Measurements from ENCODE around the gene SOHLH1.

SOHLH1 gene

GRCh38 chr9:135744333-135745070 is 45.2 kb upstream of the SOHLH1 start:
- no peak overlapping the region for H3K4me3 ChIP-seq (ENCODE audit: control insufficient read depth, low read depth, low read length)
- DNase-seq (ENCODE audit: low read depth) = no peak
- TF ChIP-seq CTCF (IDR thresholded peaks at IDR 0.05; ENCODE audit: control insufficient read depth, insufficient read depth, low read depth, low read length, missing control alignments) = no peak

- no peak for DNase-seq (ENCODE audit: low read depth)
- H3K4me3 ChIP-seq (ENCODE audit: control insufficient read depth, low read depth, low read length) = no peak overlapping the region
- TF ChIP-seq CTCF (IDR thresholded peaks at IDR 0.05; ENCODE audit: control insufficient read depth, insufficient read depth, low read depth, low read length, missing control alignments) = no peak
These were observed 44.5 kb upstream of the SOHLH1 start for GRCh38 chr9:135743546-135744332.

GRCh38 chr9:135743021-135743420 is 43.7 kb upstream of the SOHLH1 start:
- DNase-seq (ENCODE audit: low read depth) = no peak
- no peak overlapping the region for H3K4me3 ChIP-seq (ENCODE audit: control insufficient read depth, low read depth, low read length)
- no peak for TF ChIP-seq CTCF (IDR thresholded peaks at IDR 0.05; ENCODE audit: control insufficient read depth, insufficient read depth, low read depth, low read length, missing control alignments)

- H3K4me3 ChIP-seq (ENCODE audit: control insufficient read depth, low read depth, low read length) = no peak overlapping the region
- no peak for TF ChIP-seq CTCF (IDR thresholded peaks at IDR 0.05; ENCODE audit: control insufficient read depth, insufficient read depth, low read depth, low read length, missing control alignments)
- DNase-seq (ENCODE audit: low read depth) = no peak
These were observed 42.3 kb upstream of the SOHLH1 start for GRCh38 chr9:135741276-135742219.

GRCh38 chr9:135739271-135740220 is 40.3 kb upstream of the SOHLH1 start:
- no peak for TF ChIP-seq CTCF (IDR thresholded peaks at IDR 0.05; ENCODE audit: control insufficient read depth, insufficient read depth, low read depth, low read length, missing control alignments)
- no peak for DNase-seq (ENCODE audit: low read depth)
- no peak overlapping the region for H3K4me3 ChIP-seq (ENCODE audit: control insufficient read depth, low read depth, low read length)
